IMR-90 (cell line): ENCODE results near the gene DCP1A.

Experiments used
- CTCF ChIP-seq: conservative IDR thresholded peaks from 2 replicates; pipeline ENCODE4 v1.5.1; 2012; ENCODE audit warnings: mild to moderate bottlenecking, low read depth, low read length, improper control_type of control experiment
- NFE2L2 ChIP-seq: fragments of 150-350 bp; IDR thresholded peaks from 2 replicates; pipeline ENCODE4 v1.6.1; 2016; ENCODE audit warnings: low read depth, mild to moderate bottlenecking, low read length
- POLR2A ChIP-seq: IDR thresholded peaks from 2 replicates; pipeline ENCODE4 v1.6.1; 2012; ENCODE audit warnings: mild to moderate bottlenecking, low read depth, low read length
- TF ChIP-seq, protein P1 (sequence below): fragments of 150-350 bp; IDR thresholded peaks from 2 replicates; pipeline ENCODE4 v1.6.1; 2016; ENCODE audit warnings: low read depth, mild to moderate bottlenecking, low read length, moderate library complexity, borderline replicate concordance

- TF ChIP-seq POLR2A (no peak), CTCF (no peak), NFE2L2 (no peak)
- TF ChIP-seq, protein P1, sequence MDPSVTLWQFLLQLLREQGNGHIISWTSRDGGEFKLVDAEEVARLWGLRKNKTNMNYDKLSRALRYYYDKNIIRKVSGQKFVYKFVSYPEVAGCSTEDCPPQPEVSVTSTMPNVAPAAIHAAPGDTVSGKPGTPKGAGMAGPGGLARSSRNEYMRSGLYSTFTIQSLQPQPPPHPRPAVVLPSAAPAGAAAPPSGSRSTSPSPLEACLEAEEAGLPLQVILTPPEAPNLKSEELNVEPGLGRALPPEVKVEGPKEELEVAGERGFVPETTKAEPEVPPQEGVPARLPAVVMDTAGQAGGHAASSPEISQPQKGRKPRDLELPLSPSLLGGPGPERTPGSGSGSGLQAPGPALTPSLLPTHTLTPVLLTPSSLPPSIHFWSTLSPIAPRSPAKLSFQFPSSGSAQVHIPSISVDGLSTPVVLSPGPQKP, result no peak
Observed at GRCh38 chr3:53354945-53355498, 7.7 kb upstream of the DCP1A start.
